Glutamatergic neuron (in vitro differentiated cells): ENCODE measurements around the gene PPP1R1A. TPM values are rescaled to one million over a fixed set of nuclear protein-coding genes. Genes with fewer than 3 reads are reported as not detected.

Experiments
- DNase-seq: peaks from one replicate; pipeline ENCODE4 v3.0.0; 2022
- H3K27ac Mint-ChIP-seq: one replicate; pipeline ENCODE4 v1.8.0; 2020; ENCODE audit warnings: mild to moderate bottlenecking, mixed read lengths, inconsistent platforms; ENCODE audit not compliant: unreplicated experiment
- H3K27me3 Mint-ChIP-seq: one replicate; pipeline ENCODE4 v1.8.0; 2020; ENCODE audit warnings: mild to moderate bottlenecking, moderate library complexity, mixed read lengths, inconsistent platforms; ENCODE audit not compliant: unreplicated experiment
- H3K36me3 Mint-ChIP-seq: one replicate; pipeline ENCODE4 v1.8.0; 2020; ENCODE audit warnings: mild to moderate bottlenecking, mixed read lengths, inconsistent platforms; ENCODE audit not compliant: unreplicated experiment
- H3K4me1 Mint-ChIP-seq: one replicate; pipeline ENCODE4 v1.8.0; 2020; ENCODE audit warnings: mild to moderate bottlenecking, low read depth, mixed read lengths, inconsistent platforms; ENCODE audit not compliant: unreplicated experiment
- H3K4me3 Mint-ChIP-seq: one replicate; pipeline ENCODE4 v1.8.0; 2020; ENCODE audit warnings: mild to moderate bottlenecking, mixed read lengths, inconsistent platforms; ENCODE audit not compliant: unreplicated experiment
- H3K9me3 Mint-ChIP-seq: one replicate; pipeline ENCODE4 v1.8.0; 2020; ENCODE audit warnings: mild to moderate bottlenecking, moderate library complexity, mixed read lengths, inconsistent platforms; ENCODE audit not compliant: unreplicated experiment
- total RNA-seq: library from RNA; stranded (reverse); fragmentation: NEBNext Ultra II Directional; extraction: Animal tissue kit (Norgen Biotek cat#: 25700); gene quantifications from one replicate; pipeline ENCODE4 v1.2.1, GENCODE V29; 2021; ENCODE audit not compliant: unreplicated experiment
- TF ChIP-seq, protein P1 (sequence below): fragments of 200-600 bp; sonication (generic); IDR thresholded peaks from one replicate; pipeline ENCODE4 v1.5.0; 2021; ENCODE audit not compliant: partially characterized antibody, unreplicated experiment

PPP1R1A gene
- total RNA-seq, 1 donor from 2014 or later, result 47.6 TPM

DNA sequence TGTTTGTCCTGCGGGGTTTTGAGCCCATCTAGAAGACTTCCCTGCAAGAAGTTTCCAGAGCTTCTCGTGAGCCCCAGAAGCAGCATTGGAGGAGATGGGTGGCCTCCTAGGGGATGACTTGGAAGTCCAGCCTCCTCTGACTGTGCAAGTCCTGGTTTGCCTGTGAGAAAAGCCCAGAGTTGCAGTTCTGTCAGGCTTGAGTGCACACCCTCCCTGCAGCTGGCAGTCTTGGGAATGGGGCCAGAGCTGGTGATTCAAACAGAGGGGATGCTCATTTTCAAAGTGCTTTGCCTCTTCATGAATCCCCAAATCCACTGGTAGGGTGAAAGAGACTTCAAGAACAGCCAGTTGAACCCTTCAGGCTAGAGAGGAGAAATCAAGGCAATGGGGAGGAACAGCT, 3.9 kb upstream of the PPP1R1A start:
- Mint-ChIP-seq H3K36me3 (no peaks in the 10 kb centered on the region), H3K27me3 (peaks cover 7% of the 10 kb centered on the region), H3K9me3 (peaks cover 4% of the 10 kb centered on the region), H3K27ac (no peak overlapping the region), H3K4me3 (no peak overlapping the region), H3K4me1 (peaks cover 15% of the 10 kb centered on the region)
- DNase-seq, result no peak
- TF ChIP-seq, protein P1, sequence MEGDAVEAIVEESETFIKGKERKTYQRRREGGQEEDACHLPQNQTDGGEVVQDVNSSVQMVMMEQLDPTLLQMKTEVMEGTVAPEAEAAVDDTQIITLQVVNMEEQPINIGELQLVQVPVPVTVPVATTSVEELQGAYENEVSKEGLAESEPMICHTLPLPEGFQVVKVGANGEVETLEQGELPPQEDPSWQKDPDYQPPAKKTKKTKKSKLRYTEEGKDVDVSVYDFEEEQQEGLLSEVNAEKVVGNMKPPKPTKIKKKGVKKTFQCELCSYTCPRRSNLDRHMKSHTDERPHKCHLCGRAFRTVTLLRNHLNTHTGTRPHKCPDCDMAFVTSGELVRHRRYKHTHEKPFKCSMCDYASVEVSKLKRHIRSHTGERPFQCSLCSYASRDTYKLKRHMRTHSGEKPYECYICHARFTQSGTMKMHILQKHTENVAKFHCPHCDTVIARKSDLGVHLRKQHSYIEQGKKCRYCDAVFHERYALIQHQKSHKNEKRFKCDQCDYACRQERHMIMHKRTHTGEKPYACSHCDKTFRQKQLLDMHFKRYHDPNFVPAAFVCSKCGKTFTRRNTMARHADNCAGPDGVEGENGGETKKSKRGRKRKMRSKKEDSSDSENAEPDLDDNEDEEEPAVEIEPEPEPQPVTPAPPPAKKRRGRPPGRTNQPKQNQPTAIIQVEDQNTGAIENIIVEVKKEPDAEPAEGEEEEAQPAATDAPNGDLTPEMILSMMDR, result no peak

DNA sequence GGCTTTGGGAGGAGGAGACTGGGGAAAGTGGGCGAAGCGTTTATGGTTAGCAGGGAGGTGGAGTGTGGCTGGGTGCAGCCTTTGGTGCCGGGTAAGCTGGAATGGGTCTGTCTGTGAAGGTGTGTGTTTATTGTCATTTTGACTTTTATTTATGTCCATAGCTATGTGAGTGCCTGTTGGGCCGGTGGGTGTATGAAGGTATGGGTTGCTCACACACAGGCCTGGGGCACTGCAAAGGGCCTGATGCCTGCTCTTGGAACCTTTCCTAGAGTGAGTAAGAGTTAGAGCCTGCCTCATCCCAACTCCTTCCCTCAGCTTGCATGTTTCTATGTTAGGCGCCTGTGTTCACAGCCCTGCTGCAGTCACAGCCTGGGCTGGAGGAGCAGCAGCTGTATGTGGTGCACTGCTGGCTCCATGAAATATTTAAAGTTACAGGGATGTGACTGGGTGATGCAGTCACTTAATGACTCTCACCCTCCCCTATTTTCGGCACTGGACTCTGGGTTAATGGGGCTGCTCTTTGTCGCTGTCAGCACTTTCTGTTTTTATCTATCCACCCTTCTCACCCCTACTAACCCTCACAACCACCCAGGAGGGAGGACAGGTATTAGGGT, 2.6 kb upstream of the PPP1R1A start:
- TF ChIP-seq, protein P1, result no peak
- Mint-ChIP-seq H3K27me3 (peaks cover 12% of the 10 kb centered on the region), H3K4me3 (no peak overlapping the region), H3K4me1 (peaks cover 22% of the 10 kb centered on the region), H3K27ac (no peak overlapping the region), H3K9me3 (peaks cover 10% of the 10 kb centered on the region), H3K36me3 (peaks cover 5% of the 10 kb centered on the region)
- no peak for DNase-seq

DNA sequence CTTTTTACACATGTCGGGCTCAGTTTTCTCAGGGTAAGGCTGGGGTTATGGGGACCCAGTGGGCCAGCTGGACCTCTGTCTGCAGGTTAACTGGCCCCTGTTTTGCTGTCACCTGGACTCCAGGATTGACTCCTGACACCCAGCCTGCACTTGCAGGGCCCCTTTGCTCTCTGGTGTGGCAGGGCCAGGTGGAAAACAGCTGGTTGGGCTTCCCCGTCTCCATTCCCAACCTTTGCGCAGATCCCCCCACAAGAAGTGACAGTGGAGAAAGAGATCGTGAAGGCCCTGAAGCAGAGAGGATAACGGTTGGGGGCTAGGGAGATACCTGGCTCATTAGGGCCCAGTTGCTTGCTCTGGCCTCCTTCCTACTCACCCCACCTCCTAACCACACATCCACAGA, 1.5 kb upstream of the PPP1R1A start:
- no peak for DNase-seq
- Mint-ChIP-seq H3K27me3 (peaks cover 14% of the 10 kb centered on the region), H3K36me3 (peaks cover 5% of the 10 kb centered on the region), H3K27ac (no peak overlapping the region), H3K4me3 (peak overlapping the region; percentile 15), H3K9me3 (peaks cover 13% of the 10 kb centered on the region), H3K4me1 (peaks cover 33% of the 10 kb centered on the region)
- TF ChIP-seq, protein P1, result no peak

DNA sequence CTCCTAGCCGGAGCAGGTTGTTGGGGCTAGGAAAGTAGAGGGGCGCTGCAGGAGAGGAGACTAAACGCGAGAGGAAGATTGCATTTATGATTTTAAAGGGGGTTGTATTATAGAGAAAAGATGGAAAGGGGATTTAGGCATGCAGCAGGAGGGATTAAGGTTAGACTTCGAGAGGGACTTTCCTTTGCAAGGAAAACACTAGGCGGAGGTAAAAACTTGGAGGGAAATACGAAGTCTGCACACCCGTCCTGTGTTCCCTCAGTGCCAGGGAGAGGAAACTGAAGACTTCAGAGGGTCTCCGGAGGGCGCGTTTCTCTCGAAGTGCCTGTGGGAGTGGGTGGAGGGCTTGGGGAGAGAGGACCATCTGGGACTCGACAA, 420 bp upstream of the PPP1R1A start:
- no peak for DNase-seq
- TF ChIP-seq, protein P1, result no peak
- Mint-ChIP-seq H3K27ac (peak overlapping the region; percentile 40), H3K36me3 (peaks cover 5% of the 10 kb centered on the region), H3K27me3 (peaks cover 14% of the 10 kb centered on the region), H3K4me1 (peaks cover 42% of the 10 kb centered on the region), H3K4me3 (peak overlapping the region; percentile 86), H3K9me3 (peaks cover 10% of the 10 kb centered on the region)

DNA sequence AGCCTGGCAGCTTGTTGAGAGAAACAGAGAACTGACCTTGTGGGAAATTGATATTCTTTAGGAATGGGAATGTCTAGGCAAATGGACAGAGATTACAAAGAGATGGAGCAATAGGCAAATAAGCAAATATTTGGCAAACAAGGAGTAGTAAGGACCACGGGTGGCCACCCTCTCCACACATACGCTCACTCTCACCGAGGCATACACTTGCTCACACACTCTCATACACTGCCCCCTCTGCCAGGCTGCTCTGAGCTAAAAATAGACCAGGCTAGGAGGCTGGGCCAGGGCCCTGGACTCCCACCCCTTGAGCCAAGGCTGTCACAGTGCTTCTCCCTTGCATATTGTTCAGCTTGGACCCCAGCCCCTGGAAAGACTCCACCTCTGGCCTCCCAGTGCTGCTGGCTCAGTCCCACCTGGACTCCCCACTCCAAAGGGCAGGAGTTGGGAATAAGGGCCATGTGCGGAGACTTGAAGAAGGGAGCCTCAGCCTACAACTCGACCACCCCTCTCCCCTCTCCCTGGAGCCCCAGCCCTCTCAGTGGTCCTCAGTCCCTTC, 1.1 kb downstream of the PPP1R1A start:
- peaks cover 52% of the 10 kb centered on the region for H3K4me1 Mint-ChIP-seq
- peaks cover 14% of the 10 kb centered on the region for H3K36me3 Mint-ChIP-seq
- H3K4me3 Mint-ChIP-seq, result peak overlapping the region; percentile 90
- DNase-seq, result peak; percentile 43
- TF ChIP-seq, protein P1, result no peak
- peak overlapping the region; percentile 75 for H3K27ac Mint-ChIP-seq
- peaks cover 10% of the 10 kb centered on the region for H3K9me3 Mint-ChIP-seq
- H3K27me3 Mint-ChIP-seq, result peaks cover 16% of the 10 kb centered on the region
